Skeletal muscle cell (primary cell): Measurements from ENCODE around the gene FLOT1.

Source experiments
- DNase-seq: peaks from one replicate; pipeline ENCODE4 v3.0.0-alpha.2; 2010; ENCODE audit warnings: low read depth
- H3K4me3 ChIP-seq: 2 replicates; pipeline ENCODE4 v1.5.1; 2011; ENCODE audit warnings: low read depth, mild to moderate bottlenecking, control low read depth, low read length, moderate library complexity

Gene FLOT1

DNA sequence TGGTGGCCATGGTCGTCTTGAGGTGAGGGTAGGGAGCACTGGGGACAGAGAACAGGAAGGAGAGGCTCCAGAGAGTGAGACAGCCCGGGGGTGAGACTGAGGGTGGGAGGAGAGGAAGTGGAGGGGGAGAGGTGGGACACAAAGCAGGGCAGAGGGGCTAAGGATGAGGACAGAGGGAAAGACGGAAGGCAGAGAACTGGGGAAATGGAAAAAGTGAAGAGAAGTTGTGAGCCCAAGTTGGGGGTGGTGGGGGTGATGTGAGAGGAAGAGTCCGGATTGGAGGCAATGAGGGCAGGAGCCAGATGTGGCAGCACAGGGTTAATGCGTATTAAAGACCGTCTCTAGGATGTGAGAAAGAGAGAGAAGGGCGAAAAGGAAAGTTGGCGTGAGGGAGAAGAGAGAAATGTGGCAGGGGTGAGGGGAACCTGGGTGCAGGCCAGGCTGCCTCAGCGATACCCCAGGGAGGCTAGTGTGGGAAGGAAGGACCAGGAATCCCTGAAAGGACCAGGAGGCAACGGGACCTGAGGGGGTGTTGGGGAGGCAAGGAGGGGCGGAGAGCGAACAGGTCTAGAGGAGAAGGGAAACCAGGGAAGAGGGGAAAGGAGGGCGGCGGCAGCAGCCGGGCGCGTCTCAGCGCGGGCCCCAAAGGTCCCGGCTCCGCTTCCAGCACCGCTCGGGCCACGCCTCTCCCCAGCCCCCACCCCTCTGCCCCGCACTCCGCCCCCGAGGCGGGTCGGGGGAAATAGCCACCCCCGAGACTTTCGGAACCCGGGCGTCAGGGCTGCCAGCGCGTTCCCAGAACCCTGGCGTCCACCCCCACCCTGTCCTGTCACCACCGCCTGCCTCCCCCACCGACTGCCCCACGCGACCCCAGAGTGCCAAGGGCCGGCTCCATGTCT is 56.2 kb downstream of the FLOT1 start, which contains the start of gene PPP1R18:
Gene PPP1R18 (minus strand): TSS at position 637 of the 899 bp plus-strand sequence. CDS start 627 bp downstream, at position 10.
- H3K4me3 ChIP-seq = peak within 1 kb of the TSS; percentile 90
- no peak for DNase-seq

DNA sequence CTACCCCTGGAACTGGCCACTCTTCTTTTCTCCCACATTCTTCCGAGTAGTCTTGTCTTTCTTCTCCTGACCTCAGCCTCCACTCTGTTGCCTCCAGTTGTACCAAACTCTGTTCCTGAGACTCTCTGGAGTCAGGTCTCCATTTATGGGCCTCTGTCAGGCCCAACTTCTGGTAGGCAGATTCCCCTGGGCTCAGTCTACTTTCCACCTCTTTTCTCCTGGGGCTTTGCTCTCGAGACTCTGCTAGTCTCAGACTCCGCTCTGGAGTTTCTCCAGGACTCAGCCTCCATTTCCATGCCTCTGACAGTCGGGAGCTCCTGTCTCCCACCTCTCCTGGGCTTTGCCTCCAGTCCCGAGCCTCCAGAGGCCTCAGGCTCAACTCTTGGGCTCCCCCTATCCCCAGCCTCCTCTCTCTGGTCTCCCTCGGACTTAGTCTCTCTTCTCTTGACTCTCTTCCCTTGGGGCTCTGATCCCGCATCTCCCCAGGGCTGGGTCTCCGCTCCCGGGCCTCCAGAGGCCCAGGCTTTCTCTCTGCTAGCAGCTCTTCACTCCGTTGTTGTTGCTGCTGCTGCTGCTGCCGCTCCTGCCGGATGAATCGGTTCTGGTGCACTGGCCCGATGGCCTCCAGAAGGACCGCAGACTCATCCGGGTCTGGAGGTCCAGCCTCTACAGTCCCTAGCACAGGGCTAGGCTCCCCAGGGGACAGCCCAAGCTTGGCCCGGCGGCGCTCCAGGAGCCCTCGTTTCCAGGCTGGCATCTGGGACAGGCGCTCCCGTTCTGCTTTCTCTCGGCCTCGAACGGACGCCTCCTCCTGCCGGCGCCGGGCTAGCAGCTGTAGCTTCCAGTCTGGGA is 57.1 kb downstream of the FLOT1 start:
- no peak for DNase-seq

DNA sequence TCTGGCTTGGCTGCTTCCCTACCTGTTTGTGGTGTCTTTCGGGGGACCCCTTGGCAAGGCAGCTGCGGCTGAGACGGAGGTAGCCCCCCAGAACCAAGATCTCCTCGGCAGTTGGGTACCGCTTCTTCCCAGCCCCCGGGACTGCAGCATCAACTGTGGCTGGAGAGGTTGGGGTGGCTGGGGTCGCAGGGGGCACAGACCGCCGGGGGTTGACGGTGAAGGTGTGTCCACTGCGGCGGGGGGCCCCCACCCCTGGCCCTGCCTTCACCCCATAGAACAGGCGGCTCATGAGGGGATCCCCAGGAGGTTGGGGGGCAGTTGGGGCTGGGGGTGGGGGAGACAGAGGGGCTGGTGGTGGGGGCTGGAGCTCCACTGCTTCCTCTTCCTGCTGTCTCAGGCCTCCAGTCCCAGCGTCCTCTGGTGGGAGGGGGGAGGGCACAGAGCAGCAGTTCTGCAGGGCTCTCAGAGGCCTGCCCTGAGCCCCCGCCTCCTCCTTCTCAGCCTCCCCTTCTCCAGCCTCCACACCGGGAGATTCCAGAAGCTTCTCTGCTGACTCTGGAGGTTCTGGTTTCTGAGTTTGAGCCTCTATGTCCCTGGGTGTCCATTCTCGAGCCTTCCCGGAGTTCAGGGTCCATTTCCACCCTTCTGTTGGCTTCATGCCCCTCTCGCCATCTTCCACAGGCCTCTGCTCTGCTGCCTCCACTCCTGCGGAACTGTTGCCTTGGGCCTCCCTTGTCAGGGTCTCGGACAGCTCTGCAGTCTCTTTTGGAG is 57.9 kb downstream of the FLOT1 start:
- no peak for DNase-seq
- H3K4me3 ChIP-seq = peak overlapping the region; percentile 90

More for the DNA sequence above, 57.1 kb downstream of the FLOT1 start:
- H3K4me3 ChIP-seq = peak overlapping the region; percentile 90

DNA sequence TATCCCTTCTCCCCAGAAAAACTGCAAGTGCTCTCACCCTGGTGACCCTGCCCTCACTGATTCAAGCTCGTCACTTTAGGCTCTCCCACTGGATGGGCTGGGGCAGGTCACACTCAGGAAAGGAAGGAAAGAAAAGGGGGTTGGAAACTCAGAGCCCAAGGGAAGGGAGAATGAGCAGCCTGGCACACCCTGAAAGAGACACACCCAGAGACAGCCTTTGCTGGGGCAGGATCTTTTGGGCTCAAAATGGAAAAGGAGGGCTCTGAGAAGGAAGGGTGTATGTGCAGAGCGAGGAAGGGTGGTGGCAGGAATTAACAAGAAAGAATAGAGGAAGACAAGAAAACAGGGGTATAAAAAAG is 58.5 kb downstream of the FLOT1 start:
- H3K4me3 ChIP-seq = peak overlapping the region; percentile 90
- no peak for DNase-seq

DNA sequence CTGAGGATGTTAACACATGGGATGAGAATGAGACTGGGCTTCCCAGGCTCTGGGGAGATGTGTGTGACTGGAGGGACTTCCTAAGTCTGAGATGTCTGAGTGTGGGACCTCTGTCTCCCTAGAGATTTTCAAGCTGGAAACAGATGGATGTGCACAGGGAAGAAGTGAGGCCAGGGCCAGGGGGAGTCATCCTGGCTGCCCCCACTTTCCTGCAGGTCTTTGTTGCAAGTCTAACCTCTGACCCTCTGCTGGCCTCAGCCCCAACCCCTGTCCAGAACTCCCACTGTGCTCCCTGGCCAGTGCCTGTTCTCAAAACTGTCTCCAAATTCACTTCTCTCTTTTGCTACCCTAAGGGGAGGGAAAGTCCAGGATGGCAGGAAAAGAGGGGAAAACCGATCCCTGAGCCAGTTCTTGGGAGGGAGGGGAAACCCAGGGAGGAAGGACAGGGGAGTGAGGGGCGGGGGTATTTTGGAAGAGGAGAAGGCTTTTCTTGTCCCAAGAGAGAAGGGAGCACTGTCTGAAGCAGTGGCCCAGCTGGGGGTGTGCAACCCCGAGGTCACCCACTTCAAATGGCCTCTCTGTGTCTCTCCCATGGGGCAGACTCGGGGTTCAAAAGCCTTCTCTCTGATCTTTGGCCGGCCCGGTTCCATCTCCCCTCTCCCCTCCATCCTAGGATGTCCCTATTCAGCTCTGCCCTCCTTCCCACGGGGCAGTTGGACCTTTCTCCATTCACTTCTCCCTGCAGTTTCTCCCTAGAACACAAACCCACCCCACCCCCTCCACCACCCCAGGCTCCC is 59.1 kb downstream of the FLOT1 start:
- peak overlapping the region; percentile 90 for H3K4me3 ChIP-seq
- DNase-seq = no peak

DNA sequence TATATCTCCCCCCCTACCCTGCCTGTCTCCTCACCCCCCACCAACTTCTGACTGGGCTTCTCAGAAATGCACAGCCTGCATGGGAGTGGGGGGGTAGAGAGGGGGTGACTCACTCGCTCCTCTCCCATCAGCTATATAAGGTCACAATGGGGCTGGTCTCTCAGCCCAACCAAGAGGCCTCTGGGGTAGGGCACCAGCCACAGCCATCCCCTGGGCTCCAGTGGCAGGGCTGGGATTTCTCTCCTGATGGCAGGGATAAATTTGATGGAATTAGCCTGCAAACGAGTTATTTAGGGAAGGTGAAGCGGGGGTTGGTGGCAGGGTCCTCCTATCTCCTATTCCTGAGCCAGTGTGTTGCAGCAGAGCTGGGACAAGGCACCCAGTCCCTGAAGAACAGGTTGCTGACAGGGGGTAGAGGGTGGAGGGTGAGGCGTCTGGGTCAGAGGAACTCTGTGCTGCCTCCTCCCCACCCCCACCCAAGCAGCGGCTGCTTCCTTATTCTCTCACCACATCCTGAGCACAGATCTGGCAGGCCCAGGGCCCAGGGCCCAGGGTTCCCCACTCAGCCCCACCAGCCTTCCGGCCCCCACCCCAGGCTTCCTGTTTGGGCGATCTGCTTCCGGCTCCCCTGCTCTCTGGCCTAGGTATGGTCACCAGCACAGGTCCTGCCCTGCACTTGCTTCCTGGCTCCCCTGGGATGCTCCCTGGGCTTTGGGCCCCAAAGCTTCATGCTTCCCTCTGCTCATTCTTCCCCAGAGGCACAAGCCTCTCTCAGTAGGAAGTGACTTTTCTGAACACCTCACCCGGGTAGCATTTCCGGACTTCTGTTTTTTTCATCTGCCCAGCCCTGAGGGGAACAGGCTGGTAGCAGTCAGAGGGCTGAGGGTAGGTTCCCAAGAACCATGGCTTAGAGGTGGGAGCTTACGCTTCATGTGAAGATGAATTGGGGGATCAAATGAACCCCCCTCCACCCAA is 60.1 kb downstream of the FLOT1 start:
- DNase-seq = peak; percentile 66
- H3K4me3 ChIP-seq = peak overlapping the region; percentile 90

DNA sequence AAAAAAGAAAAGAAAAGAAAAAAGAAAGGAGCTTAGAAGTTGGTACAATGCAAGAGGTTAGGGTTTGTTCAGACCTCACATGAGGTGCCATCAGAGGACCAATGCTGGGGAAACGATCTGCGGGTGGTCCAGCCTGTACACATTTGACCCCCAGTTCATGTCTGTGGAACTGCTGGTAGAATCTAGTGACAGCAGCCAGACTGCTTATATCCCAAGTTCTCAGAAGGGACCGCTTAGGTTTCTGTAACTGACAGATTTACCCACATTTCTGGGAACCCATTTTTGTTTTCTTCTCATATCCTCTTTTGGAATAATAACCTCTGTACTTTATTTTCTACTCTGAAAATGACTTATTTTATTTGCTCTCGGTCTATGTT is 60.7 kb downstream of the FLOT1 start:
- peak overlapping the region; percentile 90 for H3K4me3 ChIP-seq
- DNase-seq = no peak

DNA sequence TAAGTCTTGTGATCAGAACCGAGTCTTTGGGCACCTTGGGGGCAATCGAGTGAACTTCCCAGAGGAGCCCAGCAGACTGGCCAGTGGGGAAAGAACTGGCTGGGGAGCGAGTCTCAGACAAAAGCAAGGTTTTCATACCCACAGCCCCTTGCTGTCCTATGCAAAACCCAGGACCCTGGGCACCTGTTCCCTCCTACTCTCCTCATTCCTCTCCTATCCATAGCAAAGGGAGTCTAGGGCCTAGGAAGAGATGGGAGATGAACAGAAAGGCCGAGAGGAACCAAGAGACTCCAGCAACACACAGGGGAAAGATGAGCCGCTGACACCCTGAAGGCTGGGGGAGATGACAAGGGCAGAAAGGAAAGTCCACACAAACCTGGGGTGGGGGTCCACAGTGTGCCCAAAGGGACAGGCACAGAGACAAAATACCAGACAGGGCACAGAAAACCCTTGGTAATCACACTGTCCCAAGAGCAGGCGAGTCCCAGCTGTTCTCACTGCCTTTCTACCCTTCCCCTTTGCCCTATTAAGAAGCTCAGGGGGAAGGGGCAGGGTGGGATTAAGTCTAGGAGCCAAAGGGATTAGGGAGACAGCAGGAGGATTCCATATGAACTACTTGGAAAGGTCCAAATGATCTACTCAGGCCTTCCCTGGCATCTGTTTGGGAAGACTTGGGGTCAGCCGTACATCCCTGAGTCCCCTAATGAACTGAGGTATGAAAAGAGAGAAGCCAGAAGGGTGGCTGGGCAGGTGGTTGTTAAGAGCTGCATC is 62.5 kb downstream of the FLOT1 start:
- DNase-seq = no peak
- peak overlapping the region; percentile 28 for H3K4me3 ChIP-seq

DNA sequence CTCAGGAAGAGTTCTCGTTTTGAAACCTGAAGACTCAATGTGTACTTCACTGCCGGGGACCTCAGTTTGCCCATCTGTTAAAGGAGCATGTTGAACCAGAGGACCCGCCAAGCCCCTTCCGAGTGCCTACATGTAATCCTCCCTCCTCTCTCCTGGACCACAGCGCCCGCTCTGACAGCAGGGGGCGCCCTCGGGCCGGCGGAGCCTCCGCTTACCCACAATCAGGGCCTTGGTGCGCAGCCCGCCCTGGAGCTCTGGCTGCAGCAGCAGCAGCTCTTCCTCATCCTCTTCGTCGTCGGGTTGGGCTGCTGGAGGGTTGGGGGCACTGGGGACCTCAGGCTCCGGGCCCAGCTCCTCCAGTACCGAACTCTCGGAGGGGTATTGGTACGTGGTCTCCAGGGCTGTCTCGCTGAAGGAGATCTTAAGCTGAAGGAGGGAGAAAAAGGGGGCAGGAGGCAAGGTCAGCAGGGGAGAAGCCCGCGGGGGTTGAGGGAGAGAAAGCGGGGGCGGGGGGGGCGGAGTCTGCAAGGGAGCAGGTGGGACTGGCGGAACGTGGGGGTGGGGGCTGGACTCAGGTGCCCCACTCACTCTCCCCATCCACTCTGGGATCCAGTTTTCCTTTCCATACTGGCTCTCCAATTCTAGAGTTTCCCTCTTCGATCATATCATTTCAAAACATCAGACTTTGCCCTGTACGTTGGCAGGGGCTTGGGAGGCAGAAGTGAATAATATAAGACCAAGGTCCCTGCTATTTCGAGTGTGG is 63.3 kb downstream of the FLOT1 start:
- H3K4me3 ChIP-seq = peak overlapping the region; percentile 28
- DNase-seq = no peak
